Keratinocyte (primary cell): ENCODE data around the gene HOXB5. TPM values are rescaled to one million over a fixed set of nuclear protein-coding genes. Genes with fewer than 3 reads are reported as not detected.
A peak's percentile ranks its signal among the peaks of the same experiment; 100 is the strongest.

ENCODE experiments used
- DNase-seq: peaks from one replicate; pipeline ENCODE4 v3.0.0-alpha.2; 2011; ENCODE audit warnings: low read depth, missing footprints, low spot score
- FAIRE-seq: peaks from 2 replicates; lab custom pipeline; 2011; peaks lifted over from hg19 to GRCh38; lab: Jason Lieb, UNC
- H2AFZ ChIP-seq: 2 replicates; pipeline ENCODE4 v1.6.0; 2012; ENCODE audit warnings: low read length, control low read depth, inconsistent platforms; ENCODE audit not compliant: control insufficient read depth
- H3K27ac ChIP-seq: 2 replicates; pipeline ENCODE4 v1.5.1; 2011; ENCODE audit warnings: low read length; ENCODE audit not compliant: control insufficient read depth, insufficient read depth
- H3K27me3 ChIP-seq: 3 replicates; pipeline ENCODE4 v1.6.0; 2011; ENCODE audit warnings: low read length; ENCODE audit not compliant: control insufficient read depth, insufficient read depth; ENCODE audit errors: extremely low read depth
- H3K36me3 ChIP-seq, 2 experiments: 2 replicates in 1 of 2; 3 replicates in 1 of 2; pipeline ENCODE4 v1.5.1; 2011; ENCODE audit warnings: low read length in 2 of 2, mild to moderate bottlenecking in 1 of 2; ENCODE audit not compliant: control insufficient read depth in 2 of 2, insufficient read depth in 2 of 2; ENCODE audit errors: extremely low read depth in 1 of 2
- H3K4me1 ChIP-seq: 3 replicates; pipeline ENCODE4 v1.5.1; 2011; ENCODE audit warnings: low read length; ENCODE audit not compliant: control insufficient read depth, insufficient read depth; ENCODE audit errors: extremely low read depth
- H3K4me2 ChIP-seq: 3 replicates; pipeline ENCODE4 v1.6.0; 2011; ENCODE audit warnings: low read depth, low read length; ENCODE audit not compliant: control insufficient read depth, insufficient read depth; ENCODE audit errors: extremely low read depth
- H3K4me3 ChIP-seq, 3 experiments: fragments of 200-600 bp in 1 of 3; sonication (generic) in 1 of 3; 2 replicates in 2 of 3; 3 replicates in 1 of 3; pipeline ENCODE4 v1.5.1; 2011 to 2016; ENCODE audit warnings: low read length in 3 of 3, mild to moderate bottlenecking in 3 of 3, control low read depth in 2 of 3, inconsistent platforms in 1 of 3, low read depth in 1 of 3, mixed read lengths in 1 of 3, mixed run types in 1 of 3, moderate library complexity in 1 of 3; ENCODE audit not compliant: control insufficient read depth in 2 of 3, insufficient read depth in 2 of 3; ENCODE audit errors: extremely low read depth in 1 of 3
- H3K79me2 ChIP-seq: 2 replicates; pipeline ENCODE4 v1.6.0; 2012; ENCODE audit warnings: low read length; ENCODE audit not compliant: control insufficient read depth, insufficient read depth
- H3K9ac ChIP-seq: 3 replicates; pipeline ENCODE4 v1.6.0; 2011; ENCODE audit warnings: low read length; ENCODE audit not compliant: control insufficient read depth, insufficient read depth; ENCODE audit errors: extremely low read depth
- H3K9me1 ChIP-seq: 3 replicates; pipeline ENCODE4 v1.6.0; 2011; ENCODE audit warnings: low read length; ENCODE audit not compliant: control insufficient read depth, insufficient read depth; ENCODE audit errors: extremely low read depth
- H3K9me3 ChIP-seq: 2 replicates; pipeline ENCODE4 v1.5.1; 2012; ENCODE audit warnings: low read depth, low read length; ENCODE audit not compliant: control insufficient read depth
- H4K20me1 ChIP-seq: 3 replicates; pipeline ENCODE4 v1.6.0; 2011; ENCODE audit warnings: low read length; ENCODE audit not compliant: control insufficient read depth, insufficient read depth; ENCODE audit errors: extremely low read depth
- EZH2 ChIP-seq: IDR thresholded peaks from one replicate; pipeline ENCODE4 v1.6.1; 2012; ENCODE audit warnings: inconsistent platforms, mild to moderate bottlenecking, low read length, moderate library complexity
- dilution Hi-C: fragments of 300-500 bp; cut with MboI; formaldehyde crosslinking; loops from one replicate; pipeline ENCODE4 v1.7.0; 2020; ENCODE audit warnings: low sequenced_read_pairs; ENCODE audit not compliant: extremely low pct_ligation_motif_present
- polyA minus RNA-seq, 3 experiments: library from RNA; depleted of rRNA, polyadenylated mRNA; stranded (reverse); fragments of >200 nt; gene quantifications; 1 replicate in 1 of 3; 2 replicates in 1 of 3; 3 replicates in 1 of 3; pipeline ENCODE4 v1.2.3, GENCODE V29; 2011
- polyA plus RNA-seq, 5 experiments: library from polyadenylated mRNA; depleted of rRNA in 3 of 5; stranded (reverse) in 3 of 5; stranded (forward) in 1 of 5; unstranded in 1 of 5; fragments of >200 nt; gene quantifications; 1 replicate in 1 of 5; 2 replicates in 3 of 5; 3 replicates in 1 of 5; pipeline versions ENCODE4 v1.2.1 to v1.2.3, GENCODE V29; 2011 to 2012; ENCODE audit warnings: missing spikeins in 2 of 5, low read depth in 1 of 5, low replicate concordance in 1 of 5
- TF ChIP-seq, protein P1 (sequence below), 3 experiments: IDR thresholded peaks in 1 of 3; conservative IDR thresholded peaks in 1 of 3; optimal IDR thresholded peaks in 1 of 3; 2 replicates in 2 of 3; 3 replicates in 1 of 3; pipeline versions ENCODE3 to v1.5.1; 2011; ENCODE audit warnings: low read length in 3 of 3, mild to moderate bottlenecking in 3 of 3, moderate library complexity in 2 of 3, control low read depth in 1 of 3, inconsistent platforms in 1 of 3; ENCODE audit not compliant: insufficient read depth in 2 of 3; ENCODE audit errors: extremely low read depth in 1 of 3

HOXB5 gene
- polyA plus RNA-seq: 0.04 to 0.19 TPM in 2 of 3 replicates, not detected in the other
- not detected for polyA plus RNA-seq (2011; ENCODE audit: low read depth)
- polyA plus RNA-seq (2011; cell fraction: cytosol; rRNA removed): 0.04 TPM in 2 replicates
- polyA plus RNA-seq (2011; cell fraction: nucleus; rRNA removed): 0.10 and 0.16 TPM in 2 replicates
- 0.07 TPM in 1 of 2 replicates, not detected in the other for polyA plus RNA-seq (2012; ENCODE audit: low replicate concordance)
- not detected in 3 replicates for polyA minus RNA-seq
- polyA minus RNA-seq (2011; cell fraction: cytosol; rRNA and poly(A)+ RNA removed): not detected
- polyA minus RNA-seq (2011; cell fraction: nucleus; rRNA and poly(A)+ RNA removed): not detected in 2 replicates

DNA sequence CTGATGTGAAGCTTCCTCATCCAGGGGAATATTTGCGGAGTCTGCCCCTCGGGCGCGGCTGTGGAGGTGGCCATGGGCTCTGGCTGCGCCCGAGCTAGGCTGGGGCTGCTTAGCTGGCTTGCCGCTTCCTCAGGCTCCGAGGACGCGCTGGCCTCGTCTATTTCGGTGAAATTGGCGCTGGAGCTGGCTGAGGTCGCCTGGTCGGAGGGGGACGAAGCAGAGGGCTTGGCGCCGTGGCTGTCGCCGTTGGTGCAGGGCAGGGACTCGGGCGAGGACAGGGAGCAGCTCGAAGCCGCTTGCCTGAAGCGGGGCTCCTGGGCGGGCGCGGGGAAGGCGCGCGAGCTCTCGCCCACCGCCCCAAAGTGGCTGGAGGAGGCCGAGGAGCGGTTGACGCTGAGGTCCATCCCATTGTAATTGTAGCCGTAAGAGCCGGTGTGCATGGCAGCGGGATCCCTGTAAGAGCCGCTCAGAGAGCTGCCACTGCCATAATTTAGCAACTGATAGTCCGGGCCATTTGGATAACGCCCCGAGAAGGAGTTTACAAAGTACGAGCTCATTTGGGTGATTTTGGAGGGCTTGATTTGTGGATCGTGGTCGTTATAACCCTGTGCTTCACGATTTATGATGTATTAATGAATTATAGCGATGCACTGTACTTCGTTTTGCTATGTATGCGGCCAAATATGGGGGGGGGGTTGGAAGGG, at the start of gene HOXB5:
Gene HOXB5 (minus strand): TSS at position 654 of the 704 bp plus-strand sequence. CDS start 97 bp downstream, at position 557.
- Histone ChIP-seq H3K9ac (peak within 1 kb of the TSS; percentile 15), H4K20me1 (no peaks in the 10 kb centered on the region), H2AFZ (peak within 1 kb of the TSS; percentile 87), H3K79me2 (no peaks in the 10 kb centered on the region), H3K9me3 (no peaks in the 10 kb centered on the region), H3K4me3 (peak within 1 kb of the TSS; percentile 2 to 67 (median 58)), H3K27me3 (peaks cover 83% of the 10 kb centered on the region), H3K27ac (no peak within 1 kb of the TSS), H3K4me1 (peaks cover 17% of the 10 kb centered on the region), H3K36me3 (peaks cover 0 to 4% of the 10 kb centered on the region in 2 experiments), H3K4me2 (peak within 1 kb of the TSS; percentile 89), H3K9me1 (no peaks in the 10 kb centered on the region)
- dilution Hi-C loops: no loop called here
- FAIRE-seq: no peak
- no peak for DNase-seq
- TF ChIP-seq, protein P1, sequence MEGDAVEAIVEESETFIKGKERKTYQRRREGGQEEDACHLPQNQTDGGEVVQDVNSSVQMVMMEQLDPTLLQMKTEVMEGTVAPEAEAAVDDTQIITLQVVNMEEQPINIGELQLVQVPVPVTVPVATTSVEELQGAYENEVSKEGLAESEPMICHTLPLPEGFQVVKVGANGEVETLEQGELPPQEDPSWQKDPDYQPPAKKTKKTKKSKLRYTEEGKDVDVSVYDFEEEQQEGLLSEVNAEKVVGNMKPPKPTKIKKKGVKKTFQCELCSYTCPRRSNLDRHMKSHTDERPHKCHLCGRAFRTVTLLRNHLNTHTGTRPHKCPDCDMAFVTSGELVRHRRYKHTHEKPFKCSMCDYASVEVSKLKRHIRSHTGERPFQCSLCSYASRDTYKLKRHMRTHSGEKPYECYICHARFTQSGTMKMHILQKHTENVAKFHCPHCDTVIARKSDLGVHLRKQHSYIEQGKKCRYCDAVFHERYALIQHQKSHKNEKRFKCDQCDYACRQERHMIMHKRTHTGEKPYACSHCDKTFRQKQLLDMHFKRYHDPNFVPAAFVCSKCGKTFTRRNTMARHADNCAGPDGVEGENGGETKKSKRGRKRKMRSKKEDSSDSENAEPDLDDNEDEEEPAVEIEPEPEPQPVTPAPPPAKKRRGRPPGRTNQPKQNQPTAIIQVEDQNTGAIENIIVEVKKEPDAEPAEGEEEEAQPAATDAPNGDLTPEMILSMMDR (optimal IDR thresholded peaks at IDR 0.05 in 1 of 3, IDR thresholded peaks at IDR 0.05 in 1 of 3, conservative IDR thresholded peaks at IDR 0.05 in 1 of 3; ENCODE audit: extremely low read depth in 1 of 3, insufficient read depth in 2 of 3, low read length in 3 of 3): no peak
- peak; percentile 70 for TF ChIP-seq EZH2

DNA sequence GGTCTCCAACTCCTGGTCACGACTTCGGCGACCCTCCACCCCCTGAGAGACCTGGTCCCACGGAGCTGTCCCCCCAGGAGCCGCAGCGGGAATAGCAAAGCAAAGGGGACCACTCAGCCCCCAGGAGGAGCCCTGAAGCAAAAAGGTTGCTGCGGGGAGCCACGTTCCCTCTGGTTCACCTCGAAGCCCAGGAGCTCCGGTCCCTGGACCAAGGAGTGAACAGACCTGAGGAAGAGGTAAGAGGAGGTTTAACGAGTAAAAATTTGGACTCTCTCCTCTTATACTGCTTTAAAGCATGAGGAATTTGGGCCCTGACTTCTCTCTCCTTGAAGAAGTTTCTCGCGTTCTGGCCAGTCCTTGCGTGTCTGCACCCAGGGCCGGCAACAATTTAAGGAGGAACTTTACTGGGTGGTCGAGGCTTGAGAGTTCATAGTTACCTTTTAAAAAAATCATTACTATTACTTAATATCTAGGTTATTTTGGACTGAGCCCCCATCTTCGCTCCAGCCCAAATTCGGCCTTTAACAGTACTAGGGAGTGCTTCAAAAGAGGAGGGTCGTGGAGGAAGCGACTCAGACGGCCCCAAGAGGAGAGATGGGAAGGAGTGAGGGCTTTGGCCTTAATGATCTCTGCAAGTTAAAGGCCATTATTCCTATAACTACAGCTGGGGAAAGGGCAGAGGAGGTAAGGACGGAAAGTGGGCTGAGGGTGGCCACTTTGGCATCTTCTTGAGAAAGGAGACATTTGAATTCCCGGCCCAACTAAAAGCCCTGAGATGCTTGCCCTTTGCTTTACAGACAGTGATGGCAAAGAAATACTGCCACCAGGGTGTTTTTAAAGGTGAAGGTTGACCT, 49.5 kb upstream of the HOXB5 start:
- Histone ChIP-seq H3K27me3 (peaks cover 100% of the 10 kb centered on the region), H3K4me3 (no peak overlapping the region)
- DNase-seq: no peak

More for the DNA sequence above, 49.5 kb upstream of the HOXB5 start:
- Histone ChIP-seq H3K9me3 (no peaks in the 10 kb centered on the region), H3K79me2 (no peaks in the 10 kb centered on the region), H3K9ac (no peak overlapping the region), H4K20me1 (peaks cover 4% of the 10 kb centered on the region), H3K4me1 (no peaks in the 10 kb centered on the region), H3K9me1 (no peaks in the 10 kb centered on the region), H3K36me3 (no peaks in the 10 kb centered on the region), H3K27ac (no peak overlapping the region), H2AFZ (no peak overlapping the region), H3K4me2 (no peak overlapping the region)
- FAIRE-seq: no peak
- dilution Hi-C loops: no loop called here
- no peak for TF ChIP-seq EZH2
- TF ChIP-seq, protein P1 (optimal IDR thresholded peaks at IDR 0.05 in 1 of 3, IDR thresholded peaks at IDR 0.05 in 1 of 3, conservative IDR thresholded peaks at IDR 0.05 in 1 of 3; ENCODE audit: extremely low read depth in 1 of 3, insufficient read depth in 2 of 3, low read length in 3 of 3): no peak
